ENCODE data around the gene CLEC1A.

DNA sequence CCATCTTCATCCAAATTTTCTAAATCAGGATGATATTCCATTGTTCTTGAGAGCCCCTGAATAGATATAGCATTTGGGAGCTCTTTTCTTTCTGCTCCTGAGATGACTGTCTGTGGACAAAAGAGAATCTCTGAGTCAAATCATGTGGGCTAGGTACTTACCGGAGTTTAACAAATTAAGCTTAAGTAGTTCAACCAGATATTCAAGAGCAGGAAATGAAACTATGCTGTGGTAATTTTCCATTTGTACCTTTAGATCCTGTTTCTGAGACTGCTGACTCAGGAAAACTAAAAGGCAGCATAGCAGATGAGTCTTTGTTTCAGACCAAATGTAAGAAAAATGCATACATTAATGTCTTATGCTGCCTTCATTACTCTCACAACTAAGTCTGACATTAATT is 31.3 kb upstream of the CLEC1A start, which contains the start of gene CLEC7A:
- no peak for TF ChIP-seq CTCF (IDR thresholded peaks at IDR 0.05)
- peak in 1 of 2 donors; percentile 43 for TF ChIP-seq EP300 (IDR thresholded peaks at IDR 0.05)
- no peak for TF ChIP-seq POLR2A (IDR thresholded peaks at IDR 0.05)

Measured in tibial nerve (tissue), 4 donors.